Peyer's patch (tissue), 4 donors: ENCODE measurements around the gene RPL31. TPM values are rescaled to one million over a fixed set of nuclear protein-coding genes. Genes with fewer than 3 reads are reported as not detected.
A peak's percentile ranks its signal among the peaks of the same experiment; 100 is the strongest.
"Not testable (repeated sequence)": the region's sequence is repeated elsewhere in the genome, so short reads cannot be mapped to it uniquely, and the experiment has no call there.

Experiments used
- DNase-seq, 3 donors: peaks; one replicate each; pipeline ENCODE4 v3.0.0-alpha.2; 2017 to 2019
- H3K27ac ChIP-seq, 4 donors: fragments of 200-600 bp; sonication (generic); one replicate each; pipeline ENCODE4 v1.5.1; 2016 to 2019
- H3K27me3 ChIP-seq, 2 donors: fragments of 200-600 bp; sonication (generic); one replicate each; pipeline ENCODE4 v1.5.1; 2019
- H3K36me3 ChIP-seq, 3 donors: fragments of 200-600 bp; sonication (generic); one replicate each; pipeline ENCODE4 v1.5.1; 2016 to 2019
- H3K4me1 ChIP-seq, 4 donors: fragments of 200-600 bp; sonication (generic); one replicate each; pipeline ENCODE4 v1.5.1; 2016 to 2019
- H3K4me3 ChIP-seq, 4 donors: fragments of 200-600 bp; sonication (generic); 1 replicate in 3 of 4; 2 replicates in 1 of 4; pipeline ENCODE4 v1.5.1; 2016 to 2019; ENCODE audit warnings: mild to moderate bottlenecking in 1 of 4
- H3K9me3 ChIP-seq, 4 donors: fragments of 200-600 bp; sonication (generic); one replicate each; pipeline ENCODE4 v1.5.1; 2016 to 2019; ENCODE audit warnings: mild to moderate bottlenecking in 1 of 4
- POLR2A ChIP-seq, 2 donors: fragments of 450-650 bp; IDR thresholded peaks; one replicate each; pipeline ENCODE4 v1.5.1; 2017; ENCODE audit warnings: antibody characterized with exemption in 2 of 2, mild to moderate bottlenecking in 2 of 2, moderate library complexity in 2 of 2
- total RNA-seq, 4 donors: library from RNA; depleted of rRNA; stranded (reverse); fragments of >200 nt; gene quantifications; one replicate each; pipeline ENCODE4 v1.1.0, GENCODE V29; 2016
- TF ChIP-seq, protein P1 (sequence below), 6 experiments: fragments of 450-650 bp in 4 of 6; fragments of 200-600 bp in 2 of 6; sonication (generic) in 1 of 6; IDR thresholded peaks; one replicate each; pipeline ENCODE4 v1.5.1; 2017 to 2019; ENCODE audit warnings: antibody characterized with exemption in 6 of 6, mild to moderate bottlenecking in 3 of 6, moderate library complexity in 1 of 6

The RPL31 gene
- total RNA-seq, 4 donors from 2014 or later = 308 to 1,394 (median 568) TPM

DNA sequence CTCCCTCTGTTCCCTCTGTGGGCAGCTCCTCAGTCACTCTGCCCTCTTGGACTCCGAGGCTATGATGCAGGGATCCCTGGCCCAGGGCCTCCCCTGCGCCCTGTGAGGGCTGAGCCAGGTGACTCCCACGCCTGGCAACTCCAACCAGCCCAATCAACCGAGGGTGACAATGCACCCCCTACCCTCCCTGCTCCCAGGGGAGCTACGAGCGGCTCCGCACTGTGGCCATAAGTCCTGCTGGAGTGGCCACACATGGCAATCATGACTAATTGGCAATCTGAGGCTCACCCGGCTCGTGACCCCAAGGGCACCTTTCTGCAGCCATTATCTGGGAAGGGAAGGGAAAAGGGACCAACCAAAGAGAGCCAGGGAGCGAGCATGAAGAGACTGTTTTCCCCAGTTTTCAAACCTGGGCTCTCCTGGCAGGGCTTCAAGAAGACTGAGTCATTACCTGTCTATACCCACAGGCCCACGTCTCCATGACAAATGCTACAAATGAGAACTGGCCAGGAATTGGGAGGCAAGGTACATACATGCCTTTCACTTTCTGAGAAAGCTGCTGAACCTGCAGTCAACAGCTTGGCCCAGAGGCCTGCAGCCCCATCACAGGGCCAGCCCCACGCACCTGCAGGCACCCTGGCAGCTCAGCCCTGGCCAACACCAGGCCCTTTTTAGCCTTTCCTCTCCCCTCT, 45.1 kb downstream of the RPL31 start:
- TF ChIP-seq, protein P1, sequence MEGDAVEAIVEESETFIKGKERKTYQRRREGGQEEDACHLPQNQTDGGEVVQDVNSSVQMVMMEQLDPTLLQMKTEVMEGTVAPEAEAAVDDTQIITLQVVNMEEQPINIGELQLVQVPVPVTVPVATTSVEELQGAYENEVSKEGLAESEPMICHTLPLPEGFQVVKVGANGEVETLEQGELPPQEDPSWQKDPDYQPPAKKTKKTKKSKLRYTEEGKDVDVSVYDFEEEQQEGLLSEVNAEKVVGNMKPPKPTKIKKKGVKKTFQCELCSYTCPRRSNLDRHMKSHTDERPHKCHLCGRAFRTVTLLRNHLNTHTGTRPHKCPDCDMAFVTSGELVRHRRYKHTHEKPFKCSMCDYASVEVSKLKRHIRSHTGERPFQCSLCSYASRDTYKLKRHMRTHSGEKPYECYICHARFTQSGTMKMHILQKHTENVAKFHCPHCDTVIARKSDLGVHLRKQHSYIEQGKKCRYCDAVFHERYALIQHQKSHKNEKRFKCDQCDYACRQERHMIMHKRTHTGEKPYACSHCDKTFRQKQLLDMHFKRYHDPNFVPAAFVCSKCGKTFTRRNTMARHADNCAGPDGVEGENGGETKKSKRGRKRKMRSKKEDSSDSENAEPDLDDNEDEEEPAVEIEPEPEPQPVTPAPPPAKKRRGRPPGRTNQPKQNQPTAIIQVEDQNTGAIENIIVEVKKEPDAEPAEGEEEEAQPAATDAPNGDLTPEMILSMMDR (IDR thresholded peaks at IDR 0.05) = no peak
- TF ChIP-seq POLR2A (IDR thresholded peaks at IDR 0.05) = no peak
- Histone ChIP-seq H3K36me3 (peaks cover 0 to 38% (median 0%) of the 10 kb centered on the region in 3 donors), H3K4me3 (no peak overlapping the region), H3K4me1 (no peaks in the 10 kb centered on the region), H3K9me3 (no peaks in the 10 kb centered on the region), H3K27ac (no peak overlapping the region), H3K27me3 (no peaks in the 10 kb centered on the region)
- peak in 1 of 3 donors; percentile 38 for DNase-seq

DNA sequence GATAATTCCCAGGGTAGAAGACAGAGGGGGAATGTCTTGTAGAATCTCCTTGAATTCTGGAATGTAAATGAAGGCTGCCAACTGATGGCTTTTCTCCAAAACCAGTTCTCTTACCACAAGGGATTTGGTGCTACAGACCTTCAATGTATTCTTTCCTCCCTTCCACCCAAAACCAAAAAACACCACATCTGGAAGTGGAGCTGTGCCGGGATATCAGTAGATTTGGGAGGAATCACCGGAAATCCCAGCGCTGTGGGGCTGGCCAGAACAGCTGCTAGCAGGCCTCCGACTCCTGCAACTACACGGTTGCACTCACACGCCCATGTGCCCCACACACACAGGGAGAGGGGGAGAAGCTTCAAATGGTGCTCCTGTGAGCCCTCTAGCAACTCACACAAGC, 45.7 kb downstream of the RPL31 start:
- Histone ChIP-seq H3K4me1 (no peaks in the 10 kb centered on the region), H3K27me3 (no peaks in the 10 kb centered on the region), H3K36me3 (peaks cover 0 to 38% (median 0%) of the 10 kb centered on the region in 3 donors), H3K27ac (no peak overlapping the region), H3K9me3 (no peaks in the 10 kb centered on the region), H3K4me3 (no peak overlapping the region)
- peak in 1 of 3 donors; percentile 35 for DNase-seq
- TF ChIP-seq, protein P1 (IDR thresholded peaks at IDR 0.05) = no peak
- TF ChIP-seq POLR2A (IDR thresholded peaks at IDR 0.05) = no peak

DNA sequence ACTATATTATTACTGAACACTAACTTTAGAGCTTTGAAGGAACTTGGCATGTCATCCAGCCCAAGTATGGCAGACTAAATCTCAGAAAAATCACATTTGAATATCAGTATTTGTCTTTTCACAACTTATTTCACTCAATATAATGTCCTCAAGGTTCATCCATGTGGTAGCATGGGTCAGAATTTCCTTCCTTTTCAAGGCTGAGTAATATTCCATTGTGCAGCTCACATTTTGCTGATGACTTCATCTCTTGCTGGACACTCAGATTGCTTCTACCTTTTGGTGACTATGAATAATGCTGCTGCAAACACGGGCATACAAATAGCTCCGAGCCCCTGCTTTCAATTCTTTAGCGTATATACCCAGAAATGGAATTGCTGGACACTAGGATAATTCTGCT, 46.7 kb downstream of the RPL31 start:
- Histone ChIP-seq H3K27ac (no peak overlapping the region), H3K4me3 (no peak overlapping the region), H3K27me3 (no peaks in the 10 kb centered on the region), H3K9me3 (no peaks in the 10 kb centered on the region), H3K4me1 (no peaks in the 10 kb centered on the region), H3K36me3 (peaks cover 0 to 46% (median 0%) of the 10 kb centered on the region in 3 donors)
- TF ChIP-seq, protein P1 (IDR thresholded peaks at IDR 0.05) = no peak
- no peak for TF ChIP-seq POLR2A (IDR thresholded peaks at IDR 0.05)
- no peak for DNase-seq

DNA sequence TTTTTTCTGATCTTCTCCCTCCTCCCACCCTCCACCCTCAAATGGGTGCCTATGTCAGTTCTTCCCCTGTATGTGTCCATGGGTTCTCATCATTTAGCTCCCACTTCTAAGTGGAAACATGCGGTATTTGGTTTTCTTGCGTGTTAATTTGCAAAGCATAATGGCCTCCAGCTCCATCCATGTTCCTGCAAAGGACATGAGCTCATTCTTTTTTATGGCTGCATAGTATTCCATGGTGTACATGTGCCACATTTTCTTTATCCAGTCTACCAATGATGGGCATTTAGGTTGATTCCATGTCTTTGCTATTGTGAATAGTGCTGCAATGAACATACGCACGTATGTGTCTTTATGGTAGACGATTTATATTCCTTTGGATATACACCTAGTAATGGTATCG, 48.8 kb downstream of the RPL31 start:
- H3K36me3 ChIP-seq = peaks cover 0 to 53% (median 0%) of the 10 kb centered on the region in 3 donors
- H3K9me3 ChIP-seq, H3K4me1 ChIP-seq: not testable (repeated sequence)

DNA sequence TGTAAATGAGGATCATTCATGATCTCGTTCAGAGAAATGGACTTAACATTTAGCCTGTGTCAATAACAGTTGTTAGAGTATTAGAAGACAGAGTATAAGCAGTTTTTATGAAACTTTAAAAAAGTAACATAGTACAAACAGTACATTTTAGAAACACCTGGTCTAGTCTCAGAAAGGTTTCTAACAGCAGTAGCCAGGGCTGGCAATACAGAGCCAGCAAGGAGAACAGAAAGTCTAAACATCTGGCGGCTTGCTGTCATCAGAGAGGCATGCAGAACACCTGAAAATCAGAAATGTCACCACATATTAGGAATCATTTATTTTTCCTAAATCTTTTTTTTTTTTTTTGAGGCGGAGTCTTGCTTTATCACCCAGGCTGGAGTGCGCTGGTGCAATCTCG, 50.1 kb downstream of the RPL31 start:
- Histone ChIP-seq H3K36me3 (peaks cover 0 to 59% (median 0%) of the 10 kb centered on the region in 3 donors), H3K4me3 (no peak overlapping the region), H3K4me1 (no peaks in the 10 kb centered on the region), H3K9me3 (no peaks in the 10 kb centered on the region), H3K27me3 (no peaks in the 10 kb centered on the region), H3K27ac (no peak overlapping the region)
- DNase-seq = no peak
- no peak for TF ChIP-seq POLR2A (IDR thresholded peaks at IDR 0.05)
- TF ChIP-seq, protein P1 (IDR thresholded peaks at IDR 0.05) = no peak

More for the DNA sequence above, 48.8 kb downstream of the RPL31 start:
- not testable (repeated sequence) for H3K27me3 ChIP-seq, DNase-seq, H3K27ac ChIP-seq, H3K4me3 ChIP-seq

DNA sequence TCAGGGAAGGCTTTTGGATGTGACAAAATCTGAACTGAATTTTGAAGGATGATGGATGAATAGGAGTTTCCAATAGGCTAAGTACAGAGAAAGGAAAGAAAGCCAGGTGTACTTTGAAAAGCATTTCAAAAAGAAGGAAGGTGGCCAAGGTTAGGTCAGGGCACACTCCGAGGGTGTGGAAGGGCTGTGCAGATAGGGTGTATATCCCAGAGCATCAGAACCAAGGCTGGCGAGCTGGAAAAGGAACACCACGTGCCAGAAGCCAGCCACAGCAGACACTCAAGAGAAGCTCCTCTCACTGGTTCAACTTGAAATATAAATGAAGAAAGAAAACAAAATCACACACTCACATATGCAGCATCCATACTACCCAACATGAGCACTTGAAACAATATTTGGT, 51.0 kb downstream of the RPL31 start:
- Histone ChIP-seq H3K9me3 (no peaks in the 10 kb centered on the region), H3K4me3 (no peak overlapping the region), H3K36me3 (peaks cover 0 to 60% (median 0%) of the 10 kb centered on the region in 3 donors), H3K27me3 (no peaks in the 10 kb centered on the region), H3K27ac (no peak overlapping the region), H3K4me1 (no peaks in the 10 kb centered on the region)
- DNase-seq = no peak
- TF ChIP-seq, protein P1 (IDR thresholded peaks at IDR 0.05) = no peak
- no peak for TF ChIP-seq POLR2A (IDR thresholded peaks at IDR 0.05)

Other genes with a start within 250 kb of the RPL31 start
- 10 to 100 TPM; 29.7 to 99.5 (median 95.5) TPM for gene NPAS2, start 182.2 kb upstream of the RPL31 start, total RNA-seq
- 100 to 1,000 TPM in 3 of 4 donors, 10 to 100 TPM in 1; 77.6 to 511 (median 239) TPM for gene TBC1D8, start 149.1 kb downstream of the RPL31 start, total RNA-seq